K562 (cell line): ENCODE results near the gene SLC16A4. TPM values are rescaled to one million over a fixed set of nuclear protein-coding genes. Genes with fewer than 3 reads are reported as not detected.
A peak's percentile ranks its signal among the peaks of the same experiment; 100 is the strongest.

Experiments
- ATAC-seq: fragments of 200-7000 bp; cut with Tn5 transposase; 3 replicates; pipeline ENCODE4 v1.9.1; 2020; ENCODE audit warnings: moderate library complexity
- BruUV-seq: library from RNA; stranded (reverse); fragments of 400-500 nt; replicated peaks from 2 replicates; lab custom pipeline; 2021; lab: Mats Ljungman, UMichigan
- CTCF ChIA-PET: fragments of 300-600 bp; formaldehyde crosslinking; extraction: SDS; loops from one replicate; lab custom pipeline; 2021; ENCODE audit warnings: low intra/inter-chr PET ratio; lab: Yijun Ruan, JAX
- POLR2A ChIA-PET: fragments of 300-600, 350-650 bp; sonication (Branson Sonifier 250); formaldehyde crosslinking; extraction: SDS; loops from one replicate; lab custom pipeline; 2021; ENCODE audit warnings: antibody characterized with exemption, inconsistent platforms; lab: Yijun Ruan, JAX
- DNase-seq, 4 experiments: peaks; one replicate each; pipeline versions ENCODE4 v3.0.0 to v3.0.0-alpha.2; 2011 to 2018; ENCODE audit warnings: low spot score in 3 of 4, mixed read lengths in 3 of 4; ENCODE audit errors: extremely low read depth in 1 of 4
- FAIRE-seq: peaks from 2 replicates; lab custom pipeline; 2011; peaks lifted over from hg19 to GRCh38; lab: Jason Lieb, UNC
- H2AFZ ChIP-seq: 2 replicates; pipeline ENCODE4 v1.6.0; 2011; ENCODE audit warnings: low read depth, low read length, control low read depth, inconsistent platforms
- H3K27ac ChIP-seq: fragments of 200-600 bp; 3 replicates; pipeline ENCODE4 v1.8.0; 2011; ENCODE audit warnings: low read depth, mild to moderate bottlenecking, control low read depth, inconsistent platforms, low read length, moderate library complexity, mixed read lengths; ENCODE audit errors: extremely low read depth
- H3K27me3 ChIP-seq, 2 experiments: fragments of 300-600 bp in 1 of 2; 2 replicates in 1 of 2; 3 replicates in 1 of 2; pipeline versions ENCODE4 v1.6.0 to v1.8.0; 2011; ENCODE audit warnings: inconsistent platforms in 2 of 2, low read length in 2 of 2, mild to moderate bottlenecking in 1 of 2, mixed read lengths in 1 of 2, moderate library complexity in 1 of 2; ENCODE audit not compliant: control insufficient read depth in 2 of 2, insufficient read depth in 2 of 2
- H3K36me3 ChIP-seq: fragments of 300-600 bp; 3 replicates; pipeline ENCODE4 v1.8.0; 2011; ENCODE audit warnings: mild to moderate bottlenecking, low read length, inconsistent platforms; ENCODE audit not compliant: control insufficient read depth, insufficient read depth
- H3K4me1 ChIP-seq, 2 experiments: fragments of 200-600 bp in 1 of 2; replicated peaks in 1 of 2; 2 replicates in 1 of 2; 3 replicates in 1 of 2; pipeline versions ENCODE4 v1.5.1 to v1.8.0; 2011; ENCODE audit warnings: inconsistent platforms in 2 of 2, low read length in 2 of 2, mild to moderate bottlenecking in 1 of 2, mixed read lengths in 1 of 2, moderate library complexity in 1 of 2; ENCODE audit not compliant: control insufficient read depth in 2 of 2, insufficient read depth in 2 of 2
- H3K4me2 ChIP-seq: 2 replicates; pipeline ENCODE4 v1.6.1; 2011; ENCODE audit warnings: low read length, control low read depth, inconsistent platforms, mixed read lengths; ENCODE audit not compliant: insufficient read depth
- H3K4me3 ChIP-seq: fragments of 200-600 bp; sonication (generic), shearing (Covaris generic); 2 replicates; pipeline ENCODE4 v1.5.1; 2016; ENCODE audit warnings: control low read depth, inconsistent platforms
- H3K79me2 ChIP-seq: fragments of 200-600 bp; 3 replicates; pipeline ENCODE4 v1.8.0; 2011; ENCODE audit warnings: low read length, inconsistent platforms; ENCODE audit not compliant: control insufficient read depth, insufficient read depth
- H3K9ac ChIP-seq, 2 experiments: 2 replicates each; pipeline versions ENCODE4 v1.6.0 to v1.6.1; 2011; ENCODE audit warnings: low read depth in 2 of 2, low read length in 2 of 2, control low read depth in 1 of 2, inconsistent platforms in 1 of 2, mild to moderate bottlenecking in 1 of 2, mixed read lengths in 1 of 2; ENCODE audit not compliant: insufficient read depth in 1 of 2
- H3K9me1 ChIP-seq: one replicate; pipeline ENCODE4 v1.6.0; 2011; ENCODE audit warnings: inconsistent platforms, mild to moderate bottlenecking, low read length, moderate library complexity; ENCODE audit not compliant: control insufficient read depth, insufficient read depth
- H3K9me3 ChIP-seq: replicated peaks from 2 replicates; pipeline ENCODE4 v1.5.1; 2011; ENCODE audit warnings: low read depth, low read length, inconsistent platforms; ENCODE audit not compliant: control insufficient read depth, insufficient read depth
- H4K20me1 ChIP-seq: replicated peaks from 2 replicates; pipeline ENCODE4 v1.6.1; 2011; ENCODE audit warnings: low read length, inconsistent platforms, mixed read lengths; ENCODE audit not compliant: control insufficient read depth, insufficient read depth
- BCOR ChIP-seq: fragments of 450-650 bp; IDR thresholded peaks from 2 replicates; pipeline ENCODE4 v1.6.1; 2016
- CREB1 ChIP-seq, 2 experiments: sonication (generic) in 1 of 2; formaldehyde crosslinking in 1 of 2; IDR thresholded peaks; 2 replicates each; pipeline versions ENCODE4 v1.6.1 to v1.8.0; 2012 to 2022; ENCODE audit warnings: inconsistent platforms in 1 of 2, mild to moderate bottlenecking in 1 of 2, missing genetic modification reagents in 1 of 2, moderate library complexity in 1 of 2
- HDAC2 ChIP-seq: fragments of 450-650 bp; IDR thresholded peaks from 2 replicates; pipeline ENCODE4 v1.6.1; 2016; ENCODE audit warnings: mild to moderate bottlenecking
- KAT7 ChIP-seq: sonication (generic); formaldehyde crosslinking; IDR thresholded peaks from 2 replicates; pipeline ENCODE4 v1.8.0; 2022; ENCODE audit warnings: missing genetic modification reagents, mild to moderate bottlenecking, borderline replicate concordance
- RBM25 ChIP-seq: fragments of 200-400 bp; formaldehyde crosslinking; IDR thresholded peaks from 2 replicates; pipeline ENCODE4 v1.6.1; 2018; ENCODE audit warnings: low read length, low read depth, moderate library complexity; ENCODE audit not compliant: severe bottlenecking
- SMARCA4 ChIP-seq: fragments of 450-650 bp; IDR thresholded peaks from 2 replicates; pipeline ENCODE4 v1.6.1; 2016
- SMARCA5 ChIP-seq: fragments of 450-650 bp; IDR thresholded peaks from 2 replicates; pipeline ENCODE4 v1.6.1; 2016
- WGBS: fragments of 100-300 bp; shearing (Covaris generic); methylation state at CpG from one replicate; pipeline ENCODE4 v1.1.6; 2016; ENCODE audit warnings: low coverage, mixed read lengths; ENCODE audit not compliant: insufficient coverage; ENCODE audit errors: missing lambda C conversion rate; 5-methylcytosine and 5-hydroxymethylcytosine counted together
- in situ Hi-C: fragments of 300-500 bp; cut with MboI; formaldehyde crosslinking; loops from 4 replicates; pipeline ENCODE4 v1.15.0; 2018; ENCODE audit warnings: inconsistent platforms, mixed read lengths
- intact Hi-C: fragments of 100-400 bp; cut with micrococcal nuclease; formaldehyde crosslinking; loops from 2 replicates; pipeline ENCODE4 v1.14.2; 2022
- polyA plus RNA-seq, 8 experiments: library from polyadenylated mRNA; depleted of rRNA in 4 of 8; stranded (reverse) in 5 of 8; unstranded in 3 of 8; fragments of >200 nt; fragmentation: Nextera tagmentation in 2 of 8; fragmentation: Illumina TruSeq in 1 of 8; extraction: Ambion mirVana in 2 of 8; extraction: Trizol in 1 of 8; gene quantifications; 2 replicates each; pipeline versions ENCODE4 v1.2.1 to v1.2.3, GENCODE V29; 2011 to 2014; ENCODE audit warnings: inconsistent platforms in 1 of 8, missing spikeins in 1 of 8
- total RNA-seq, 7 experiments: library from RNA; depleted of rRNA in 6 of 7; stranded (reverse); fragments of >200 nt in 6 of 7; fragmentation: Illumina TruSeq in 2 of 7; extraction: Trizol in 2 of 7; gene quantifications; 2 replicates each; pipeline versions ENCODE4 v1.2.1 to v1.2.3, GENCODE V29; 2011 to 2021; ENCODE audit warnings: low replicate concordance in 1 of 7
- TF ChIP-seq, protein P1 (sequence below), 2 experiments: fragments of 450-650 bp in 1 of 2; sonication (generic) in 1 of 2; formaldehyde crosslinking in 1 of 2; IDR thresholded peaks in 1 of 2; conservative IDR thresholded peaks in 1 of 2; 2 replicates each; pipeline versions ENCODE4 v1.6.1 to v1.8.1; 2016 to 2023; ENCODE audit warnings: mild to moderate bottlenecking in 2 of 2, moderate library complexity in 2 of 2, inconsistent platforms in 1 of 2, missing genetic modification reagents in 1 of 2
- TF ChIP-seq, protein P2 (sequence below): sonication (generic); formaldehyde crosslinking; IDR thresholded peaks from 2 replicates; pipeline ENCODE4 v1.8.1; 2023; ENCODE audit warnings: mild to moderate bottlenecking, missing genetic modification reagents
- TF ChIP-seq, protein P3 (sequence below): sonication (generic); formaldehyde crosslinking; IDR thresholded peaks from 2 replicates; pipeline ENCODE4 v1.8.0; 2022; ENCODE audit warnings: mild to moderate bottlenecking, missing genetic modification reagents
- TF ChIP-seq, protein P4 (sequence below): fragments of 250-450 bp; sonication (Bioruptor Pico); IDR thresholded peaks from 2 replicates; pipeline ENCODE4 v1.4.0; 2020

Gene SLC16A4
- total and polyA plus RNA-seq, 9 of the 15 experiments (the other 6 are each of a cell fraction or from before 2014, with no cell fraction given) = 0.04 to 0.31 (median 0.18) TPM; not detected in 1

DNA sequence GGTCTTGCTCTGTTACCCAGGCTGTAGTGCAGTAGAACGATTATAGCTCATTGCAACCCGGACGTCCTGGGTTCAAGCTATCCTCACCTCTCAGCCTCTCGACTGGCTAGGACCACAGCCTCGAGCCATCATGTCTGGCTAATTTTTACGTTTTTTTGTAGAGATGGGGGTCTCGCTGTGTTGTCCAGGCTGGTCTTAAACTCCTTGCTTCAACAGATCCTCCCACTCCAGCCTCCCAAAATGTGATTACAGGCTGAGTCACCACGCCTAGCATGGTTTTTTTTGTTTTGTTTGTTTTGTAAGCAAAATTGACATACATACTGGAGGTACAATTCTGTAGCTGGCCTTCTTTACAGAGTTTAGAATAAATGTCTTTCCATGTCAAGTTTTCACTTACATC lies 17.7 kb upstream of the SLC16A4 start:
- Histone ChIP-seq H3K27me3 (no peaks in the 10 kb centered on the region), H3K4me2 (peak overlapping the region; percentile 95), H2AFZ (peak overlapping the region; percentile 81; the same call in 1 of the 2 replicates), H3K9ac (peak overlapping the region; percentile 47 to 88; a peak in 3 of 4 replicates), H3K79me2 (peaks cover 34% of the 10 kb centered on the region), H3K9me1 (no peaks in the 10 kb centered on the region), H3K36me3 (peaks cover 22% of the 10 kb centered on the region), H3K27ac (peak overlapping the region; percentile 91), H3K4me3 (peak overlapping the region; percentile 71), H4K20me1 (no peaks in the 10 kb centered on the region), H3K9me3 (no peaks in the 10 kb centered on the region), H3K4me1 (peaks cover 5 to 29% of the 10 kb centered on the region in 2 experiments; a peak in 4 of 5 replicates)
- 21% methylated on average over 8 of the region's 8 CpGs for WGBS
- intact Hi-C loops (no loop called here), in situ Hi-C loops (no loop called here)
- POLR2A ChIA-PET = interaction anchor here (0.8 to 1.8 kb wide), 15 partner anchors 10 to 162 kb away, joined by 3 to 7 read pairs (median 4); no protein-coding TSS in a partner anchor
- CTCF ChIA-PET = no interaction called here
- DNase-seq = peak in 1 of 4 experiments; percentile 59
- BruUV-seq = TSS peak; percentile 76
- no peak for FAIRE-seq
- ATAC-seq = no peak
- TF ChIP-seq, protein P1, sequence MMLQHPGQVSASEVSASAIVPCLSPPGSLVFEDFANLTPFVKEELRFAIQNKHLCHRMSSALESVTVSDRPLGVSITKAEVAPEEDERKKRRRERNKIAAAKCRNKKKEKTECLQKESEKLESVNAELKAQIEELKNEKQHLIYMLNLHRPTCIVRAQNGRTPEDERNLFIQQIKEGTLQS (IDR thresholded peaks at IDR 0.05) = peak; percentile 64
- TF ChIP-seq, protein P1 (CRISPR knock-in tag; conservative IDR thresholded peaks at IDR 0.05) = 0 out of 2 replicates have a peak, but pooled peaks have one; percentile 3
- peak; percentile 44 for TF ChIP-seq RBM25
- TF ChIP-seq SMARCA5 = peak; percentile 74
- TF ChIP-seq, protein P2, sequence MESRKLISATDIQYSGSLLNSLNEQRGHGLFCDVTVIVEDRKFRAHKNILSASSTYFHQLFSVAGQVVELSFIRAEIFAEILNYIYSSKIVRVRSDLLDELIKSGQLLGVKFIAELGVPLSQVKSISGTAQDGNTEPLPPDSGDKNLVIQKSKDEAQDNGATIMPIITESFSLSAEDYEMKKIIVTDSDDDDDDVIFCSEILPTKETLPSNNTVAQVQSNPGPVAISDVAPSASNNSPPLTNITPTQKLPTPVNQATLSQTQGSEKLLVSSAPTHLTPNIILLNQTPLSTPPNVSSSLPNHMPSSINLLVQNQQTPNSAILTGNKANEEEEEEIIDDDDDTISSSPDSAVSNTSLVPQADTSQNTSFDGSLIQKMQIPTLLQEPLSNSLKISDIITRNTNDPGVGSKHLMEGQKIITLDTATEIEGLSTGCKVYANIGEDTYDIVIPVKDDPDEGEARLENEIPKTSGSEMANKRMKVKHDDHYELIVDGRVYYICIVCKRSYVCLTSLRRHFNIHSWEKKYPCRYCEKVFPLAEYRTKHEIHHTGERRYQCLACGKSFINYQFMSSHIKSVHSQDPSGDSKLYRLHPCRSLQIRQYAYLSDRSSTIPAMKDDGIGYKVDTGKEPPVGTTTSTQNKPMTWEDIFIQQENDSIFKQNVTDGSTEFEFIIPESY (CRISPR knock-in tag) = no peak
- TF ChIP-seq, protein P3, sequence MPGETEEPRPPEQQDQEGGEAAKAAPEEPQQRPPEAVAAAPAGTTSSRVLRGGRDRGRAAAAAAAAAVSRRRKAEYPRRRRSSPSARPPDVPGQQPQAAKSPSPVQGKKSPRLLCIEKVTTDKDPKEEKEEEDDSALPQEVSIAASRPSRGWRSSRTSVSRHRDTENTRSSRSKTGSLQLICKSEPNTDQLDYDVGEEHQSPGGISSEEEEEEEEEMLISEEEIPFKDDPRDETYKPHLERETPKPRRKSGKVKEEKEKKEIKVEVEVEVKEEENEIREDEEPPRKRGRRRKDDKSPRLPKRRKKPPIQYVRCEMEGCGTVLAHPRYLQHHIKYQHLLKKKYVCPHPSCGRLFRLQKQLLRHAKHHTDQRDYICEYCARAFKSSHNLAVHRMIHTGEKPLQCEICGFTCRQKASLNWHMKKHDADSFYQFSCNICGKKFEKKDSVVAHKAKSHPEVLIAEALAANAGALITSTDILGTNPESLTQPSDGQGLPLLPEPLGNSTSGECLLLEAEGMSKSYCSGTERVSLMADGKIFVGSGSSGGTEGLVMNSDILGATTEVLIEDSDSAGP (CRISPR knock-in tag) = no peak
- TF ChIP-seq KAT7 (CRISPR knock-in tag) = no peak
- TF ChIP-seq HDAC2 = 0 out of 2 replicates have a peak, but pooled peaks have one; percentile 35
- no peak for TF ChIP-seq CREB1 (IDR thresholded peaks at IDR 0.05)
- no peak for TF ChIP-seq CREB1 (CRISPR knock-in tag; IDR thresholded peaks at IDR 0.05)
- TF ChIP-seq, protein P4, sequence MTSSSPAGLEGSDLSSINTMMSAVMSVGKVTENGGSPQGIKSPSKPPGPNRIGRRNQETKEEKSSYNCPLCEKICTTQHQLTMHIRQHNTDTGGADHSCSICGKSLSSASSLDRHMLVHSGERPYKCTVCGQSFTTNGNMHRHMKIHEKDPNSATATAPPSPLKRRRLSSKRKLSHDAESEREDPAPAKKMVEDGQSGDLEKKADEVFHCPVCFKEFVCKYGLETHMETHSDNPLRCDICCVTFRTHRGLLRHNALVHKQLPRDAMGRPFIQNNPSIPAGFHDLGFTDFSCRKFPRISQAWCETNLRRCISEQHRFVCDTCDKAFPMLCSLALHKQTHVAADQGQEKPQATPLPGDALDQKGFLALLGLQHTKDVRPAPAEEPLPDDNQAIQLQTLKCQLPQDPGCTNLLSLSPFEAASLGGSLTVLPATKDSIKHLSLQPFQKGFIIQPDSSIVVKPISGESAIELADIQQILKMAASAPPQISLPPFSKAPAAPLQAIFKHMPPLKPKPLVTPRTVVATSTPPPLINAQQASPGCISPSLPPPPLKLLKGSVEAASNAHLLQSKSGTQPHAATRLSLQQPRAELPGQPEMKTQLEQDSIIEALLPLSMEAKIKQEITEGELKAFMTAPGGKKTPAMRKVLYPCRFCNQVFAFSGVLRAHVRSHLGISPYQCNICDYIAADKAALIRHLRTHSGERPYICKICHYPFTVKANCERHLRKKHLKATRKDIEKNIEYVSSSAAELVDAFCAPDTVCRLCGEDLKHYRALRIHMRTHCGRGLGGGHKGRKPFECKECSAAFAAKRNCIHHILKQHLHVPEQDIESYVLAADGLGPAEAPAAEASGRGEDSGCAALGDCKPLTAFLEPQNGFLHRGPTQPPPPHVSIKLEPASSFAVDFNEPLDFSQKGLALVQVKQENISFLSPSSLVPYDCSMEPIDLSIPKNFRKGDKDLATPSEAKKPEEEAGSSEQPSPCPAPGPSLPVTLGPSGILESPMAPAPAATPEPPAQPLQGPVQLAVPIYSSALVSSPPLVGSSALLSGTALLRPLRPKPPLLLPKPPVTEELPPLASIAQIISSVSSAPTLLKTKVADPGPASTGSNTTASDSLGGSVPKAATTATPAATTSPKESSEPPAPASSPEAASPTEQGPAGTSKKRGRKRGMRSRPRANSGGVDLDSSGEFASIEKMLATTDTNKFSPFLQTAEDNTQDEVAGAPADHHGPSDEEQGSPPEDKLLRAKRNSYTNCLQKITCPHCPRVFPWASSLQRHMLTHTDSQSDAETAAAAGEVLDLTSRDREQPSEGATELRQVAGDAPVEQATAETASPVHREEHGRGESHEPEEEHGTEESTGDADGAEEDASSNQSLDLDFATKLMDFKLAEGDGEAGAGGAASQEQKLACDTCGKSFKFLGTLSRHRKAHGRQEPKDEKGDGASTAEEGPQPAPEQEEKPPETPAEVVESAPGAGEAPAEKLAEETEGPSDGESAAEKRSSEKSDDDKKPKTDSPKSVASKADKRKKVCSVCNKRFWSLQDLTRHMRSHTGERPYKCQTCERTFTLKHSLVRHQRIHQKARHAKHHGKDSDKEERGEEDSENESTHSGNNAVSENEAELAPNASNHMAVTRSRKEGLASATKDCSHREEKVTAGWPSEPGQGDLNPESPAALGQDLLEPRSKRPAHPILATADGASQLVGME (CRISPR knock-in tag) = no peak
- peak; percentile 70; the same call in 1 of the 2 replicates for TF ChIP-seq BCOR
- peak; percentile 21; the same call in 1 of the 2 replicates for TF ChIP-seq SMARCA4
